ENCODE data around the gene OPCML. TPM values are rescaled to one million over a fixed set of nuclear protein-coding genes. Genes with fewer than 3 reads are reported as not detected.

Gene OPCML
- total RNA-seq, 1 experiment from 2014 or later: not detected

DNA sequence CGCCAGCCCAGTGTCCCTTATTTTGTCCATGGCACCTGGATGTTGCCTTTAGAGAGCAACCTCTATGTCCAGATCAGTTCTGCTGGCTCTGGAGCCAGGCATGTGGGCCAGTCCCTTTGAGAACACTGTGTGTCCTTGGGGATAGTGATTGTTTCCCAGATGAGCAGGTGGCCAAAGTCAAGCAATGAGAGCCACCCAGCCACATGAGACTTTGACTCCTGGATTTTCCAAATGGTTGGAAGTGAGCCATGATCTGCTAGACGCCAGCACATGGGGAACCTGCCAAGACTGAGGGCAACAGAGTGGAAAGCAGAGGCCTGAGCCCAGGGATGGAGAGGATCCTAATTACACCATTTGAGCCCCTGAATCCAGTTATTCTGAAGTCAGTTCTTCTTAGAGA, 479.8 kb downstream of the OPCML start:
- Histone ChIP-seq H3K9ac (ENCODE audit: low read length) (no peak overlapping the region), H3F3A (ENCODE audit: low read length, unreplicated experiment) (no peaks in the 10 kb centered on the region), H3K36me3 (ENCODE audit: low read depth, low read length) (no peaks in the 10 kb centered on the region), H3K9me2 (replicated peaks; ENCODE audit: low read length) (no peaks in the 10 kb centered on the region), H3K4me1 (ENCODE audit: insufficient read depth, low read length) (no peaks in the 10 kb centered on the region), H3K4me2 (ENCODE audit: low read length) (no peak overlapping the region), H3K27ac (ENCODE audit: low read length) (no peak overlapping the region), H3K79me2 (ENCODE audit: low read length) (no peaks in the 10 kb centered on the region), H3K9me3 (ENCODE audit: low read length) (peaks cover 12% of the 10 kb centered on the region), H3K4me3 (ENCODE audit: low read length) (no peak overlapping the region), H3K27me3 (ENCODE audit: low read length) (no peaks in the 10 kb centered on the region), H4K20me1 (ENCODE audit: low read length) (no peaks in the 10 kb centered on the region), H2AFZ (ENCODE audit: low read length) (no peak overlapping the region)
- BruUV-seq (replicated peaks): no TSS peak
- DNase-seq: no peak
- POLR2A ChIA-PET (ENCODE audit: unreplicated experiment): no interaction called here
- intact Hi-C loops (cut with micrococcal nuclease): no loop called here
- CTCF ChIA-PET: no interaction called here
- TF ChIP-seq, protein P1, sequence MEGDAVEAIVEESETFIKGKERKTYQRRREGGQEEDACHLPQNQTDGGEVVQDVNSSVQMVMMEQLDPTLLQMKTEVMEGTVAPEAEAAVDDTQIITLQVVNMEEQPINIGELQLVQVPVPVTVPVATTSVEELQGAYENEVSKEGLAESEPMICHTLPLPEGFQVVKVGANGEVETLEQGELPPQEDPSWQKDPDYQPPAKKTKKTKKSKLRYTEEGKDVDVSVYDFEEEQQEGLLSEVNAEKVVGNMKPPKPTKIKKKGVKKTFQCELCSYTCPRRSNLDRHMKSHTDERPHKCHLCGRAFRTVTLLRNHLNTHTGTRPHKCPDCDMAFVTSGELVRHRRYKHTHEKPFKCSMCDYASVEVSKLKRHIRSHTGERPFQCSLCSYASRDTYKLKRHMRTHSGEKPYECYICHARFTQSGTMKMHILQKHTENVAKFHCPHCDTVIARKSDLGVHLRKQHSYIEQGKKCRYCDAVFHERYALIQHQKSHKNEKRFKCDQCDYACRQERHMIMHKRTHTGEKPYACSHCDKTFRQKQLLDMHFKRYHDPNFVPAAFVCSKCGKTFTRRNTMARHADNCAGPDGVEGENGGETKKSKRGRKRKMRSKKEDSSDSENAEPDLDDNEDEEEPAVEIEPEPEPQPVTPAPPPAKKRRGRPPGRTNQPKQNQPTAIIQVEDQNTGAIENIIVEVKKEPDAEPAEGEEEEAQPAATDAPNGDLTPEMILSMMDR (conservative IDR thresholded peaks at IDR 0.05; ENCODE audit: low read depth, low read length): no peak
- no peak for TF ChIP-seq EZH2phosphoT487 (IDR thresholded peaks at IDR 0.05; ENCODE audit: borderline replicate concordance, low read length)
- no peak for TF ChIP-seq EZH2 (IDR thresholded peaks at IDR 0.05; ENCODE audit: low read length, unreplicated experiment)
- ATAC-seq: no peak

GRCh38 chr11:133049244-133050019, 482.9 kb downstream of the OPCML start:
- no peak overlapping the region for H3K4me2 ChIP-seq (ENCODE audit: low read length)
- H3K9me2 ChIP-seq (replicated peaks; ENCODE audit: low read length): no peaks in the 10 kb centered on the region
- H3K27me3 ChIP-seq (ENCODE audit: low read length): peaks cover 5% of the 10 kb centered on the region; the same call in 1 of the 2 replicates
- H3K79me2 ChIP-seq (ENCODE audit: low read length): no peaks in the 10 kb centered on the region
- TF ChIP-seq EZH2phosphoT487 (IDR thresholded peaks at IDR 0.05; ENCODE audit: borderline replicate concordance, low read length): no peak
- no peak for TF ChIP-seq EZH2 (IDR thresholded peaks at IDR 0.05; ENCODE audit: low read length, unreplicated experiment)
- TF ChIP-seq, protein P1 (conservative IDR thresholded peaks at IDR 0.05; ENCODE audit: low read depth, low read length): no peak
- no peak overlapping the region for H3K27ac ChIP-seq (ENCODE audit: low read length)
- no TSS peak for BruUV-seq (replicated peaks)
- intact Hi-C loops (cut with micrococcal nuclease): no loop called here
- H3K36me3 ChIP-seq (ENCODE audit: low read depth, low read length): no peaks in the 10 kb centered on the region
- H3K9me3 ChIP-seq (ENCODE audit: low read length): peaks cover 8% of the 10 kb centered on the region; the same call in 1 of the 2 replicates
- no peak overlapping the region for H3K9ac ChIP-seq (ENCODE audit: low read length)
- no peak for ATAC-seq
- H2AFZ ChIP-seq (ENCODE audit: low read length): no peak overlapping the region
- H3K4me3 ChIP-seq (ENCODE audit: low read length): no peak overlapping the region
- H3K4me1 ChIP-seq (ENCODE audit: insufficient read depth, low read length): no peaks in the 10 kb centered on the region
- CTCF ChIA-PET: no interaction called here
- no peak for DNase-seq
- POLR2A ChIA-PET (ENCODE audit: unreplicated experiment): no interaction called here
- H3F3A ChIP-seq (ENCODE audit: low read length, unreplicated experiment): no peaks in the 10 kb centered on the region
- no peaks in the 10 kb centered on the region for H4K20me1 ChIP-seq (ENCODE audit: low read length)

GRCh38 chr11:133048270-133048669, 484.0 kb downstream of the OPCML start:
- Histone ChIP-seq H3K36me3 (ENCODE audit: low read depth, low read length) (no peaks in the 10 kb centered on the region), H3K27me3 (ENCODE audit: low read length) (peaks cover 15% of the 10 kb centered on the region; the same call in 1 of the 2 replicates), H4K20me1 (ENCODE audit: low read length) (no peaks in the 10 kb centered on the region), H3K4me3 (ENCODE audit: low read length) (no peak overlapping the region), H3F3A (ENCODE audit: low read length, unreplicated experiment) (no peaks in the 10 kb centered on the region), H3K9me3 (ENCODE audit: low read length) (no peaks in the 10 kb centered on the region), H3K27ac (ENCODE audit: low read length) (no peak overlapping the region), H3K79me2 (ENCODE audit: low read length) (no peaks in the 10 kb centered on the region), H3K4me2 (ENCODE audit: low read length) (no peak overlapping the region), H3K9ac (ENCODE audit: low read length) (no peak overlapping the region), H3K4me1 (ENCODE audit: insufficient read depth, low read length) (no peaks in the 10 kb centered on the region), H2AFZ (ENCODE audit: low read length) (no peak overlapping the region), H3K9me2 (replicated peaks; ENCODE audit: low read length) (no peaks in the 10 kb centered on the region)
- ChIA-PET CTCF (no interaction called here), POLR2A (ENCODE audit: unreplicated experiment) (no interaction called here)
- no peak for DNase-seq
- BruUV-seq (replicated peaks): no TSS peak
- TF ChIP-seq, protein P1 (conservative IDR thresholded peaks at IDR 0.05; ENCODE audit: low read depth, low read length): no peak
- TF ChIP-seq EZH2phosphoT487 (IDR thresholded peaks at IDR 0.05; ENCODE audit: borderline replicate concordance, low read length) (no peak), EZH2 (IDR thresholded peaks at IDR 0.05; ENCODE audit: low read length, unreplicated experiment) (no peak)
- intact Hi-C loops (cut with micrococcal nuclease): no loop called here
- no peak for ATAC-seq

All from PC-3 (cell line).